ENCODE results near the gene DAZAP1.

The DAZAP1 gene

DNA sequence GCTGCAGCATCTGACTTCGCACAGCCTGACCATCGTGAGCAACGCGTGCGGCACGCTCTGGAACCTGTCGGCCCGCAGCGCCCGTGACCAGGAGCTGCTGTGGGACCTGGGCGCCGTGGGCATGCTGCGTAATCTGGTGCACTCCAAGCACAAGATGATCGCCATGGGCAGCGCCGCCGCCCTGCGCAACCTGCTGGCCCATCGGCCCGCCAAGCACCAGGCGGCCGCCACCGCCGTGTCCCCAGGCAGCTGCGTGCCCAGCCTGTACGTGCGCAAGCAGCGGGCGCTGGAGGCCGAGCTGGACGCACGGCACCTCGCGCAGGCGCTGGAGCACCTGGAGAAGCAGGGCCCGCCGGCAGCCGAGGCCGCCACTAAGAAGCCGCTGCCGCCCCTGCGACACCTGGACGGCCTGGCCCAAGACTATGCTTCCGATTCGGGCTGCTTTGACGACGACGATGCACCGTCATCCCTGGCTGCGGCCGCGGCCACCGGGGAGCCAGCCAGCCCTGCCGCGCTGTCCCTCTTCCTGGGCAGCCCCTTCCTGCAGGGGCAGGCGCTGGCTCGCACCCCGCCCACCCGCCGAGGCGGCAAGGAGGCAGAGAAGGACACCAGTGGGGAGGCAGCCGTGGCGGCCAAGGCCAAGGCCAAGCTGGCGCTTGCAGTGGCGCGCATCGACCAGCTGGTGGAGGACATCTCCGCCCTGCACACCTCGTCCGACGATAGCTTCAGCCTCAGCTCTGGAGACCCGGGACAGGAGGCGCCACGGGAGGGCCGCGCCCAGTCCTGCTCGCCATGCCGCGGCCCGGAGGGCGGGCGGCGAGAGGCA lies 58.0 kb downstream of the DAZAP1 start:
- TF ChIP-seq GATA2 (IDR thresholded peaks at IDR 0.05; ENCODE audit: low read depth, low read length), result no peak
- TF ChIP-seq GATA3 (IDR thresholded peaks at IDR 0.05; ENCODE audit: low read depth, low read length), result no peak

DNA sequence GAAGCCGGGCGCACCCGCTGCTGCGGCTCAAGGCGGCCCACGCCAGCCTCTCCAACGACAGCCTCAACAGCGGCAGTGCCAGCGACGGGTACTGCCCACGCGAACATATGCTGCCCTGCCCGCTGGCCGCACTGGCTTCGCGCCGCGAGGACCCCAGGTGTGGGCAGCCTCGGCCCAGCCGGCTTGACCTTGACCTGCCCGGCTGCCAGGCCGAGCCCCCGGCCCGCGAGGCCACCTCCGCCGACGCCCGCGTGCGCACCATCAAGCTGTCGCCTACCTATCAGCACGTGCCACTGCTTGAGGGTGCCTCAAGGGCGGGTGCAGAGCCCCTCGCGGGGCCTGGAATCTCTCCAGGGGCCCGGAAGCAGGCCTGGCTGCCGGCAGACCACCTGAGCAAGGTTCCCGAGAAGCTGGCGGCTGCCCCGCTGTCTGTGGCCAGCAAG lies 58.7 kb downstream of the DAZAP1 start:
- TF ChIP-seq GATA3 (IDR thresholded peaks at IDR 0.05; ENCODE audit: low read depth, low read length) (no peak), GATA2 (IDR thresholded peaks at IDR 0.05; ENCODE audit: low read depth, low read length) (no peak)

DNA sequence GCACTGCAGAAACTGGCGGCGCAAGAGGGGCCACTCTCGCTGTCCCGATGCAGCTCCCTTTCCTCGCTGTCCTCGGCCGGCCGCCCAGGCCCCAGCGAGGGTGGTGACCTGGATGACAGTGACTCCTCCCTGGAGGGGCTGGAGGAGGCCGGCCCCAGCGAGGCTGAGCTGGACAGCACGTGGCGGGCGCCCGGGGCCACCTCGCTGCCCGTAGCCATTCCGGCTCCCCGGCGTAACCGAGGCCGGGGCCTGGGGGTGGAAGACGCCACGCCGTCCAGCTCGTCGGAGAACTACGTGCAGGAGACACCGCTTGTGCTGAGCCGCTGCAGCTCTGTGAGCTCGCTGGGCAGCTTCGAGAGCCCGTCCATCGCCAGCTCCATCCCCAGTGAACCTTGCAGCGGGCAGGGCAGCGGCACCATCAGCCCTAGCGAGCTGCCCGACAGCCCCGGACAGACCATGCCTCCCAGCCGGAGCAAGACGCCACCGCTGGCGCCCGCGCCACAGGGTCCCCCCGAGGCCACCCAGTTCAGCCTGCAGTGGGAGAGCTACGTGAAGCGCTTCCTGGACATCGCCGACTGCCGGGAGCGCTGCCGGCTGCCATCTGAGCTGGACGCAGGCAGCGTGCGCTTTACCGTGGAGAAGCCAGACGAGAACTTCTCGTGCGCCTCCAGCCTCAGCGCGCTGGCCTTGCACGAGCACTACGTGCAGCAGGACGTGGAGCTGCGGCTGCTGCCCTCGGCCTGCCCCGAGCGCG lies 59.3 kb downstream of the DAZAP1 start:
- no peak for TF ChIP-seq GATA2 (IDR thresholded peaks at IDR 0.05; ENCODE audit: low read depth, low read length)
- TF ChIP-seq GATA3 (IDR thresholded peaks at IDR 0.05; ENCODE audit: low read depth, low read length), result no peak

DNA sequence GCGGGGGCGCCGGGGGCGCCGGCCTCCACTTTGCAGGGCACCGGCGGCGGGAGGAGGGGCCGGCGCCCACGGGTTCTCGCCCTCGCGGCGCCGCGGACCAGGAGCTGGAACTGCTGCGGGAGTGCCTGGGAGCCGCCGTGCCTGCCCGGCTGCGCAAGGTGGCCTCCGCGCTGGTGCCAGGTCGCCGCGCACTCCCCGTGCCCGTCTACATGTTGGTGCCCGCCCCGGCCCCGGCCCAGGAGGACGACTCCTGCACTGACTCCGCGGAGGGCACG lies 59.8 kb downstream of the DAZAP1 start:
- no peak for TF ChIP-seq GATA3 (IDR thresholded peaks at IDR 0.05; ENCODE audit: low read depth, low read length)
- no peak for TF ChIP-seq GATA2 (IDR thresholded peaks at IDR 0.05; ENCODE audit: low read depth, low read length)

DNA sequence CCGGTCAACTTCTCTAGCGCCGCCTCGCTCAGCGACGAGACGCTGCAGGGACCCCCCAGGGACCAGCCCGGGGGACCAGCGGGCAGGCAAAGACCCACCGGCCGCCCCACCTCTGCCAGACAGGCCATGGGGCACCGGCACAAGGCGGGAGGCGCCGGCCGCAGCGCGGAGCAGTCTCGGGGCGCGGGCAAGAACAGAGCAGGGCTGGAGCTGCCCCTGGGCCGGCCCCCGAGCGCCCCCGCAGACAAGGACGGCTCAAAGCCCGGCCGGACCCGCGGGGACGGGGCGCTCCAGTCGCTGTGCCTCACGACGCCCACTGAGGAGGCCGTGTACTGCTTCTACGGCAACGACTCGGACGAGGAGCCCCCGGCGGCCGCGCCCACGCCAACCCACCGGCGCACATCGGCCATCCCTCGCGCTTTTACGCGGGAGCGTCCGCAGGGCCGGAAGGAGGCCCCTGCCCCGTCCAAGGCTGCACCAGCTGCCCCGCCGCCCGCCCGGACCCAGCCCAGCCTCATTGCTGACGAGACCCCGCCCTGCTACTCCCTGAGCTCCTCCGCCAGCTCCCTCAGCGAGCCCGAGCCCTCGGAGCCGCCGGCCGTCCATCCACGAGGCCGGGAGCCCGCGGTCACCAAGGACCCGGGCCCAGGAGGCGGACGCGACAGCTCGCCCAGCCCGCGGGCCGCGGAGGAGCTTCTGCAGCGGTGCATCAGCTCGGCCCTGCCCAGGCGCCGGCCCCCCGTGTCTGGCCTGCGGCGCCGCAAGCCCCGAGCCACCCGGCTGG lies 60.3 kb downstream of the DAZAP1 start:
- no peak for TF ChIP-seq GATA3 (IDR thresholded peaks at IDR 0.05; ENCODE audit: low read depth, low read length)
- no peak for TF ChIP-seq GATA2 (IDR thresholded peaks at IDR 0.05; ENCODE audit: low read depth, low read length)

DNA sequence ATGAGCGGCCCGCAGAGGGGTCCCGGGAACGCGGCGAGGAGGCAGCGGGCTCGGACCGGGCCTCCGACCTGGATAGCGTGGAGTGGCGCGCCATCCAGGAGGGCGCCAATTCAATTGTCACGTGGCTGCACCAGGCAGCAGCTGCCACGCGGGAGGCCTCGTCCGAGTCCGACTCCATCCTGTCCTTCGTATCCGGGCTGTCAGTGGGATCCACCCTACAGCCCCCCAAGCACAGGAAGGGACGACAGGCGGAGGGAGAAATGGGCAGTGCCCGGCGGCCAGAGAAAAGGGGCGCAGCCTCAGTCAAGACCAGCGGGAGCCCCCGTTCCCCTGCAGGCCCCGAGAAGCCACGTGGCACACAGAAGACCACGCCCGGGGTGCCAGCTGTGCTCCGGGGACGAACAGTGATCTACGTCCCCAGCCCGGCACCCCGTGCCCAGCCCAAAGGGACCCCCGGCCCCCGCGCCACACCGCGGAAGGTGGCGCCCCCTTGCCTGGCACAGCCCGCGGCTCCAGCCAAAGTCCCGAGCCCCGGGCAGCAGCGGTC lies 61.0 kb downstream of the DAZAP1 start:
- TF ChIP-seq GATA3 (IDR thresholded peaks at IDR 0.05; ENCODE audit: low read depth, low read length) (no peak), GATA2 (IDR thresholded peaks at IDR 0.05; ENCODE audit: low read depth, low read length) (no peak)

DNA sequence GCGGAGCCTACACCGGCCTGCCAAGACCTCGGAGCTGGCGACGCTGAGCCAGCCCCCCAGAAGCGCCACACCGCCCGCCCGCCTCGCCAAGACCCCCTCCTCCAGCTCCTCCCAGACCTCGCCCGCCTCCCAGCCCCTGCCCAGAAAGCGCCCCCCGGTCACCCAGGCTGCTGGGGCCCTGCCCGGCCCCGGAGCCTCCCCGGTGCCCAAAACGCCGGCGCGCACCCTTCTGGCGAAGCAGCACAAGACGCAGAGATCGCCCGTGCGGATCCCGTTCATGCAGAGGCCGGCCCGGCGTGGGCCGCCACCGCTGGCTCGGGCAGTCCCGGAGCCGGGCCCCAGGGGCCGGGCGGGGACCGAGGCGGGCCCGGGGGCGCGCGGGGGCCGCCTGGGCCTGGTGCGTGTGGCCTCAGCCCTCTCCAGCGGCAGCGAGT lies 61.5 kb downstream of the DAZAP1 start:
- TF ChIP-seq GATA3 (IDR thresholded peaks at IDR 0.05; ENCODE audit: low read depth, low read length), result no peak
- no peak for TF ChIP-seq GATA2 (IDR thresholded peaks at IDR 0.05; ENCODE audit: low read depth, low read length)

DNA sequence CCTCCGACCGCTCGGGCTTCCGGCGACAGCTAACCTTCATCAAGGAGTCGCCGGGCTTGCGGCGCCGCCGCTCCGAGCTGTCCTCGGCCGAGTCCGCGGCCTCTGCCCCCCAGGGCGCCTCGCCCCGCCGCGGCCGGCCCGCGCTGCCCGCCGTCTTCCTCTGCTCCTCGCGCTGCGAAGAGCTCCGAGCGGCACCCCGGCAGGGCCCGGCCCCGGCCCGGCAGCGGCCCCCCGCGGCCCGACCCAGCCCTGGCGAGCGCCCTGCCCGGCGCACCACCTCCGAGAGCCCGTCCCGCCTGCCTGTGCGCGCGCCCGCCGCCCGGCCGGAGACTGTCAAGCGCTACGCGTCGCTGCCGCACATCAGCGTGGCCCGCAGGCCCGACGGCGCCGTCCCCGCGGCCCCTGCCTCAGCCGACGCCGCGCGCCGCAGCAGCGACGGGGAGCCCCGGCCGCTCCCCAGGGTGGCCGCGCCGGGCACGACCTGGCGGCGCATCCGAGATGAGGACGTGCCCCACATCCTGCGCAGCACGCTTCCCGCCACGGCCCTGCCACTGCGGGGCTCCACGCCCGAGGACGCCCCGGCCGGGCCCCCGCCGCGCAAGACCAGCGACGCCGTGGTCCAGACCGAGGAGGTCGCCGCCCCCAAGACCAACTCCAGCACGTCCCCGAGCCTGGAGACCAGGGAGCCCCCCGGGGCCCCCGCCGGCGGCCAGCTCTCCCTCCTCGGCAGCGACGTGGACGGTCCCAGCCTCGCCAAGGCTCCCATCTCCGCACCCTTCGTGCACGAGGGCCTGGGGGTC lies 62.1 kb downstream of the DAZAP1 start:
- TF ChIP-seq GATA3 (IDR thresholded peaks at IDR 0.05; ENCODE audit: low read depth, low read length) (no peak), GATA2 (IDR thresholded peaks at IDR 0.05; ENCODE audit: low read depth, low read length) (no peak)

DNA sequence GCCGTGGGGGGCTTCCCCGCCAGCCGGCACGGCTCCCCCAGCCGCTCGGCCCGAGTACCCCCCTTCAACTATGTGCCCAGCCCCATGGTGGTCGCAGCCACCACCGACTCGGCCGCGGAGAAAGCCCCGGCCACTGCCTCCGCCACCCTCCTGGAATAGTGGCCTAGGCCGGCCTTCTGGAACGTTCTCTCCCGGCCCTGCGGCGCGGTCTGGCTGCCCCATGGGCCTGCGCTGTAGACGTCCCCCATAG lies 62.6 kb downstream of the DAZAP1 start:
- TF ChIP-seq GATA2 (IDR thresholded peaks at IDR 0.05; ENCODE audit: low read depth, low read length), result no peak
- no peak for TF ChIP-seq GATA3 (IDR thresholded peaks at IDR 0.05; ENCODE audit: low read depth, low read length)

DNA sequence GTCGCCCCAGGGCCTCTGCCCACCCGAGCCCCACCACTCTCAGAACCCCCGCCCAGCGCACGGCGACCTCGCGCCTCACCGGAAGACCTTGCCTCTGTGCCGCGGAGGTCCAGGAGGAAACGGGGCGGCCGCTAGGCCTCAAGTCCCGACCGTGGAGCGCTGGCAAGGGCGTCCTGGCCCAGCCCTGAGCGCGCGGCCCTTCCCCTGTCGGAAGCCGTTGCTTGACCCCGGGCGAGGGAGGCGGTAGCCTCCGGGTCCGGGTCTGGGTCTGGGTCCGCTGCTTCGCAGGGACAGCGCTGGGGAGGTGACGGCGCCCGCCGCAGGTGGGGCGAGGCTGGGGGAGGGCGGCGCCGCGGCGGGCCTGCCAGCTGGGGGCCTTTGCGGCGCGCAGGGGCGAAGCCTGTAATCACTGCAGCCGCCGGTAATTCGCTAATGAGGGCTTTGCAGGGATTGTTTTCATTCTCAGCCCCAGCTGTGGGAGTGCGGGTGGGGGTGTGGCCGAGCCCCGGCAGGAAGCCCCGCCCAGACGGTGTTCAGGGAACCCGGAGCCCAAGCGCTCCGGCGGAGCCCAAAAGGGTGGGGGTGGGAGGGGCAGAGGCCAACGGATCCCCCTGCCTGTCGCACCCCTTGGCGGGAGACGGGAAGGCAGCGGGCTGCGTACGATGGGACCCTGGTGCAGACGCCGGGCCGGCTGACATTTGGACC lies 63.1 kb downstream of the DAZAP1 start:
- TF ChIP-seq GATA3 (IDR thresholded peaks at IDR 0.05; ENCODE audit: low read depth, low read length) (no peak), GATA2 (IDR thresholded peaks at IDR 0.05; ENCODE audit: low read depth, low read length) (no peak)

DNA sequence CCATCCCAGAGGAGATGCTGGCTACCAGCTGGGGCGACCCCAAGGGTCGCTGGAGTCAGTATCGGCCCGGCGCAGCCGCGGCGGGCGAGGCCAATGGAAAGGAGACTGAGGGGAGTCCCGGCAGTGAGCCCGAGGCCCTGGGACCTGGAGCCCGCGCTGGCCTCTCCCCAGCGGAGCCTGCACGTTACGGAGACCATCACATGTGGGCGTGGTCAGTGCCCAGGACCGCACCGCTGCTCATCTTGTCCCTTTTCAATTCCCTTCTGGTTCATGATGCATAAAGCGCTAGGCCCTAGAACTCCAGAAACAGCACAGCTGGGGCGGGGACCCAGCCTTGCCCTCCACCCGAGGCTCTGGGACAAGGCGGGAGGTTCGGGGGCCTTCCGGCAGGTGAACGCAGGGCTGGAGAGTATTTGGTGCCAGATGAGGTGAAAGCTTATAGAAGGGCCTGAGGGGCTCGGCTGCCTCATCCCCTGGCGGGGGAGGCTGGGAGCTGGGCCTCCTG lies 63.7 kb downstream of the DAZAP1 start:
- TF ChIP-seq GATA2 (IDR thresholded peaks at IDR 0.05; ENCODE audit: low read depth, low read length) (no peak), GATA3 (IDR thresholded peaks at IDR 0.05; ENCODE audit: low read depth, low read length) (no peak)

DNA sequence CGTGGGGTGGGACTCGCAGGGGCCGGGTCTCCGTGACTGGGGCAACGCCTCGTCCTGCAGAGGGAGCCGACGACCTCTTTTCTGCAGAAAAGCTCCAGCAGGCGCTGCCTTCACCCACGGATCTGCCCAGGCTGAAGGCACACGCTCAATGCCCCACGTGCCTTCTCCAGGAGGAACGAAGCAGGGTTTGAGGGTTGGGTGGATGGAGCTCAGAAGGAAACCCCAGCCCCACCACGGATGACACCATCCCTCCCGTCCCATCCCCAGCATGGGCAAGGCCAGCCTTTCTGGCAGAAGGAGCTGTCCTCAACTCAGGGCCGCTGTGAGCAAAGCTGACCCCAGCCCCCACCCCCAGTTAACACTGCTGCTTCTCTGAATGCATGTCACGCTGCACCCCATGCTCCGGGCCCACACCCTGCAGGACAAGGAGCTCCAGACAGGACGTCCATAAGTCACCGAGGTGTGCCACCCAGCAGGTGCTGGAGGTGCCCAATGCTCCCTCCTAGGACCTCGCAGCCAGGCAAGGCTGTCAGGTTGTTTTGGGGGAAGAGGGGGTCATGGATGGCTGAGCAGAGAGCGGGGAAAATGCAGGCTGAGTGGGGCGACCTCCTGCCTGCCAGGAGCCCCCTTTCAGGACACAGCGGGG lies 64.3 kb downstream of the DAZAP1 start:
- TF ChIP-seq GATA2 (IDR thresholded peaks at IDR 0.05; ENCODE audit: low read depth, low read length) (no peak), GATA3 (IDR thresholded peaks at IDR 0.05; ENCODE audit: low read depth, low read length) (no peak)
